ENCODE measurements around the gene RLN1.
"Not testable (repeated sequence)": the region's sequence is repeated elsewhere in the genome, so short reads cannot be mapped to it uniquely, and the experiment has no call there.

Gene RLN1

DNA sequence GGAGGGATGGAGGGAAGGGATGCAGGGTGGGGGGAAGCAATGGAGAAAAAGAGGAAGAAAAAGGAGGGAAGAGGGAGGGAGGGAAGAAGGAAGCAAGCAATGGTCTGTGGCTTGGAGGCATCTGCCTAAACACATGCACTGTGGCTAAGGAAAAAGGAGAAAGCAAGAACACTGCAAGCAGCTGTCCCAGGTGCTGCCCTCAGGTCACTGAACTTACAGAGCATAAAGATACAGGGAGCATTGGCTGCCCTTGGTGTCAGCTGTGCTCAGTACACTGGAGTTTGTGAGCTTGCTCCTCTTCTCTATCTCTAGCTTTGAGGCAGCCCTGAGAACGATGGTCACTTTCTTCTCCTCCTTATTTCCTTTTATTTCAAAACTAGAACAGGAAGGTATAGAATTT is 18.1 kb downstream of the RLN1 start:
- DNase-seq: peak; percentile 36

DNA sequence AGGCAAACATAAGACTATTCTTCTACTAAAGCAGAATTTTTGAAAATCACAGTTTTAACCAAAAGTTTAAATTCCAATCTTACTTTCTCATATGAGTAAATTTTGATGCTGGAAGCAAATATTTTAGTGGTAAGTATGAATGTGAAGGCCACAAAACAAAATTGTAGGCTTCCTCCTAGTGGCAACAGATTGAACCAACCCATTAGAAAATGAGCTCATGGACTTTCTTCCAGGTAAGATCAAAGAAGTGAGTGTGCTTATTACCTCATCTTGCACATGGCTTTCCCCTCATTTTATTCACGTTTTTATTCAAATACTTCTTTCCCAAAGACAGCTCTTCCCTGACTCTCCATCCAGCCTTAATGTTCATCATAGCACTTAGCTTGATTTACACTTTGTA is 18.6 kb downstream of the RLN1 start:
- DNase-seq: no peak

DNA sequence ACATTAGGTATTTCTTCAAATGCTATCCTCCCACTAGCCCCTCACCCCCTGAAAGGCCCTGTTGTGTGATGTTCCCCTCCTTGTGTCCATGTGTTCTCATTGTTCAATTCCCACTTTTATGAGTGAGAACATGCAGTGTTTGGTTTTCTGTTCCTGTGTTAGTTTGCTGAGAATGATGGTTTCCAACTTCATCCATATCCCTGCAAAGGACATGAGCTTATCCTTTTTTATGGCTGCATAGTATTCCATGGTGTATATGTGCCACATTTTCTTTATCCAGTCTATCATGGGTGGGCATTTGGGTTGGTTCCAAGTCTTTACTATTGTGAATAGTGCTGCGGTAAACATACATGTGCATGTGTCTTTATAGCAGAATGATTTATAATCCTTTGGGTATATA is 23.3 kb downstream of the RLN1 start:
- not testable (repeated sequence) for DNase-seq

DNA sequence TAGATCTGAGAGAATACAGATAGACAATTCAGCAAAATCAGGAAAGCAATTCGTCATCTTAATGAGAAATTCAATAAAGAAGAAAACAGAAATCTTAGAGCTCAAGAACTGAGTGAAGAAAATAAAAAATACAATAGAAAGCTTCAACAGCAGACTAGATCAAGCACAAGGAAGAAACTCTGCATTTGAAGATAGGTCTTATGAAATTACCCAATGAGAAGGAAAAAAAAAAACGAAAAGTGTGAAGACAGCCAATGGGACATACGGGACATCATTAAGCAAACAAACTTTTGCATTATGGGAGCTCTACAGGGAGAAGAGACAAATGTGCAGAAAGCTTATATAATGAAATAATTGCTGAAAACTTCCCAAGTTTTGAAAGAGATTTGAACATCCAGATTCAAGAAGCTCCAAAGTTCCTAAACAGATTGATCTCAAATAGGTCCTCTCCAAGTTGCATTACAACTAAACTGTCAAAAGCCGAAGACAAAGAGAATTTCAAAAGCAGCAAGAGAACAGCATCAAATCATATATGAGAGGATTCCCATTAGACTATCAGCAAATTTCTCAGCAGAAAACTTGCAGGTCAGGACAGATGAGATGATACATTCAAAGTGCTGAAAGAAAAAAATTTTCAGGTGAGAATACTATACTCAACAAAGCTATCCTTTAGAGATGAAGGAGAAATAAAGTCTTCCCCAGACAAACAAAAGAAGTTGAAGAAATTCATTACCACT is 24.3 kb downstream of the RLN1 start:
- no peak for DNase-seq

- DNase-seq: no peak
Observed at GRCh38 chr9:5310851-5311250, 28.8 kb downstream of the RLN1 start.

DNA sequence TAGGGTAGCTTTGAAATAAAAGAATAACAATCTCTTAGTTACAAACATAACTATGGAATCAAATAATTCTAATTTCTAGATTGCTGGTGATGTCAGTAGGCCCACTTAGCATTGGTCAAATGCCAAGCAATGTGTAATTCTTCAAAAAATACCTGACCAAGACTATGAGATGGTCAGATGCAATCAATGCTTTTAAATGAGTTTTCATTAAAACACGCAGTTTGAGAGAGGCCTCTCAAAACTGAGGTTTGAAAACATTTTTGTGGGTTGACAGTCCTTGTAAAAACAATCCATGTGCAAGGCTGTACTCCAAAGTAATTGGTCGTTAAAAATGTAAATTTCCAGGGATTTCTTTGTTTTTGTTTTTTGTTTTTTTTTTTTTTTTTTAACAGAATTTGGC is 33.9 kb downstream of the RLN1 start:
- no peak for DNase-seq

GRCh38 chr9:5303840-5304795 is 35.6 kb downstream of the RLN1 start, which contains the start of gene RLN2:
TSS of gene RLN2 (minus strand) at chr9:5304716. CDS start at chr9:5304580, 136 bp downstream.
- not testable (repeated sequence) for DNase-seq

GRCh38 chr9:5301544-5301943 is 38.1 kb downstream of the RLN1 start:
- no peak for DNase-seq

DNA sequence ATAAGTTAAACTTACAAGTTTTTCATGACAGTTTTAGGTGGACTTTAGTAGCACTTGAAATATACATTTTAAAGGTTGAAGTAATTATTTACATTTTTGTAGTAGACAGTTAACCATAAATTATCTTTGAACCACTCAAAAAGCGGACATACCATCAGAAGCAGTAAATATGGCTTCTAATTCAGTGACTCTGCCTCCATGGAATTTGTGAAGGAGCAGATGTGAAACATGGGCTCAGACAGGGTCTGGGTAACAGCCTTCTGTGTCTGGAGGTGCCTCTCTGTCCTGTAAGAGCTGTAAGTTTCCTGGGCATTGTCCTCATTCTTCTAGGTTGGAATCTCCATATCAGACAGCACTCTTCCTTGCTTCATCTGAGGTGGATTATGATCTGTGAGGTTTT is 47.5 kb downstream of the RLN1 start:
- DNase-seq: no peak

DNA sequence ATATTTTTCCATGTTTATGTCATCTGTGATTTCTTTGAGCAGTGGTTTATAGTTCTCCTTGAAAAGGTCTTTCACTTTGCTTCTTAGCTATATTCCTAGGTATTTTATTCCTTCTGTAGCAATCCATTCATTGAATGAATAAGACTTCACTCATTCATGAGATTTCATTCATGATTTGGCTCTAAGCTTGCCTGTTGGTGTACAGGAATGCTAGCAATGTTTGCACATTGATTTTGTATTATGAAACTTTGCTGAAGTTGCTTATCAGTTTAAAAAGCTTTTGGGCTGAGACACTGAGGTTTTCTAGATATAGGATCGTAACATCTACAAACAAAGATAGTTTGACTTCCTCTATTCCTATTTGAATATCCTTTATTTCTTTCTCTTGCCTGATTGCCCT is 51.1 kb downstream of the RLN1 start:
- no peak for DNase-seq

- no peak for DNase-seq
Observed at GRCh38 chr9:5286262-5286661, 53.4 kb downstream of the RLN1 start.

Data from hematopoietic multipotent progenitor cell treated with erythropoietin and hydrocortisone succinate and interleukin-3 and kit ligand, for 4 days (in vitro differentiated cells).